HG03045 (cell line): ENCODE results near the gene NUBPL.
"Not testable (repeated sequence)": the region's sequence is repeated elsewhere in the genome, so short reads cannot be mapped to it uniquely, and the experiment has no call there.

Source experiments
- ATAC-seq: cut with Tn5 transposase; IDR thresholded peaks from one replicate; pipeline ENCODE4 v1.9.1; 2021; ENCODE audit warnings: mild to moderate bottlenecking, moderate library complexity; ENCODE audit not compliant: unreplicated experiment

Gene NUBPL

GRCh38 chr14:31867570-31867969 lies 306.4 kb downstream of the NUBPL start:
- ATAC-seq, result no peak

- ATAC-seq, result not testable (repeated sequence)
These were observed 306.9 kb downstream of the NUBPL start for GRCh38 chr14:31868096-31868495.

- no peak for ATAC-seq
These were observed 315.5 kb downstream of the NUBPL start for GRCh38 chr14:31876741-31877140.

GRCh38 chr14:31877255-31877798 lies 316.1 kb downstream of the NUBPL start:
- no peak for ATAC-seq

- ATAC-seq, result no peak
These were observed 318.6 kb downstream of the NUBPL start for GRCh38 chr14:31879661-31880348.

GRCh38 chr14:31880935-31881334 lies 319.7 kb downstream of the NUBPL start:
- ATAC-seq, result no peak

- no peak for ATAC-seq
These were observed 320.5 kb downstream of the NUBPL start for GRCh38 chr14:31881531-31882310.

- ATAC-seq, result no peak
These were observed 323.0 kb downstream of the NUBPL start for GRCh38 chr14:31884238-31884637.

GRCh38 chr14:31884776-31885379 lies 323.7 kb downstream of the NUBPL start:
- no peak for ATAC-seq

- ATAC-seq, result no peak
These were observed 325.1 kb downstream of the NUBPL start for GRCh38 chr14:31886156-31886835.

GRCh38 chr14:31887929-31888580 lies 326.9 kb downstream of the NUBPL start:
- ATAC-seq, result no peak

- no peak for ATAC-seq
These were observed 328.1 kb downstream of the NUBPL start for GRCh38 chr14:31889297-31889696.

- ATAC-seq, result not testable (repeated sequence)
These were observed 329.0 kb downstream of the NUBPL start for GRCh38 chr14:31890202-31890601.

GRCh38 chr14:31893221-31893757 lies 332.1 kb downstream of the NUBPL start:
- ATAC-seq, result no peak

- ATAC-seq, result no peak
These were observed 333.1 kb downstream of the NUBPL start for GRCh38 chr14:31894351-31894750.

GRCh38 chr14:31895206-31895605 lies 334.0 kb downstream of the NUBPL start:
- ATAC-seq, result no peak

- ATAC-seq, result no peak
These were observed 334.4 kb downstream of the NUBPL start for GRCh38 chr14:31895646-31896045.

- ATAC-seq, result no peak
These were observed 336.5 kb downstream of the NUBPL start for GRCh38 chr14:31897581-31898186.

GRCh38 chr14:31898838-31899528 lies 337.8 kb downstream of the NUBPL start:
- no peak for ATAC-seq
